Endothelial cell of umbilical vein (primary cell): ENCODE data around the gene RND1. TPM values are rescaled to one million over a fixed set of nuclear protein-coding genes. Genes with fewer than 3 reads are reported as not detected.

Experiments used
- BruUV-seq: library from RNA; stranded (reverse); fragments of 400-500 nt; replicated peaks from 2 replicates; lab custom pipeline; 2021; lab: Mats Ljungman, UMichigan
- CTCF ChIA-PET: fragments of 300-600, 350-600 bp; sonication (Branson Sonifier 250); formaldehyde crosslinking; loops from one replicate; lab custom pipeline; 2021; ENCODE audit warnings: antibody characterized with exemption, inconsistent platforms; lab: Charles Lee
- POLR2A ChIA-PET: fragments of 300-600, 350-600 bp; sonication (Branson Sonifier 250); formaldehyde crosslinking; loops from one replicate; lab custom pipeline; 2021; ENCODE audit warnings: antibody characterized with exemption, inconsistent platforms; lab: Charles Lee
- DNase-seq: peaks from one replicate; pipeline ENCODE4 v3.0.0-alpha.2; 2011; ENCODE audit warnings: low read depth, low spot score
- FAIRE-seq: peaks from 2 replicates; lab custom pipeline; 2011; peaks lifted over from hg19 to GRCh38; lab: Jason Lieb, UNC
- H2AFZ ChIP-seq: 2 replicates; pipeline ENCODE4 v1.6.0; 2012; ENCODE audit warnings: low read depth, low read length, control low read depth, inconsistent platforms
- H3K27ac ChIP-seq: 2 replicates; pipeline ENCODE4 v1.5.1; 2011; ENCODE audit warnings: low read depth, mild to moderate bottlenecking, control low read depth, low read length, moderate library complexity; ENCODE audit not compliant: insufficient read depth
- H3K27me3 ChIP-seq, 2 experiments: 2 replicates each; pipeline versions ENCODE4 v1.6.0 to v1.6.1; 2011; ENCODE audit warnings: low read length in 2 of 2, mixed read lengths in 1 of 2; ENCODE audit not compliant: control insufficient read depth in 2 of 2, insufficient read depth in 2 of 2
- H3K36me3 ChIP-seq, 2 experiments: 2 replicates in 1 of 2; 3 replicates in 1 of 2; pipeline ENCODE4 v1.5.1; 2011; ENCODE audit warnings: low read length in 2 of 2, mild to moderate bottlenecking in 1 of 2, moderate library complexity in 1 of 2; ENCODE audit not compliant: control insufficient read depth in 2 of 2, insufficient read depth in 2 of 2; ENCODE audit errors: extremely low read depth in 1 of 2
- H3K4me1 ChIP-seq: 3 replicates; pipeline ENCODE4 v1.5.1; 2011; ENCODE audit warnings: mild to moderate bottlenecking, low read length; ENCODE audit not compliant: control insufficient read depth, insufficient read depth; ENCODE audit errors: extremely low read depth
- H3K4me2 ChIP-seq: 2 replicates; pipeline ENCODE4 v1.6.1; 2011; ENCODE audit warnings: low read length, control low read depth, mixed read lengths; ENCODE audit not compliant: insufficient read depth
- H3K4me3 ChIP-seq, 3 experiments: fragments of 200-600 bp in 1 of 3; sonication (generic), shearing (Covaris generic) in 1 of 3; replicated peaks in 1 of 3; 2 replicates each; pipeline ENCODE4 v1.5.1; 2011 to 2016; ENCODE audit warnings: control low read depth in 3 of 3, low read length in 3 of 3, mild to moderate bottlenecking in 2 of 3, inconsistent platforms in 1 of 3, low read depth in 1 of 3, moderate library complexity in 1 of 3; ENCODE audit not compliant: insufficient read depth in 1 of 3
- H3K79me2 ChIP-seq: 2 replicates; pipeline ENCODE4 v1.6.0; 2012; ENCODE audit warnings: low read length, inconsistent platforms; ENCODE audit not compliant: control insufficient read depth, insufficient read depth
- H3K9ac ChIP-seq: replicated peaks from 2 replicates; pipeline ENCODE3; 2011; ENCODE audit warnings: low read length, control low read depth; ENCODE audit not compliant: insufficient read depth; ENCODE audit errors: extremely low read depth
- H3K9me1 ChIP-seq: replicated peaks from 3 replicates; pipeline ENCODE4 v1.6.0; 2011; ENCODE audit warnings: mild to moderate bottlenecking, low read length; ENCODE audit not compliant: control insufficient read depth, insufficient read depth; ENCODE audit errors: extremely low read depth
- H3K9me3 ChIP-seq: replicated peaks from 2 replicates; pipeline ENCODE4 v1.5.1; 2012; ENCODE audit warnings: low read length, inconsistent platforms; ENCODE audit not compliant: control insufficient read depth, insufficient read depth
- H4K20me1 ChIP-seq: replicated peaks from 2 replicates; pipeline ENCODE3; 2011; ENCODE audit warnings: mild to moderate bottlenecking, low read length; ENCODE audit not compliant: control insufficient read depth, insufficient read depth; ENCODE audit errors: extremely low read depth
- EZH2 ChIP-seq: IDR thresholded peaks from 2 replicates; pipeline ENCODE4 v1.6.1; 2012; ENCODE audit warnings: borderline replicate concordance, low read depth, mild to moderate bottlenecking, moderate library complexity, low read length, inconsistent platforms; ENCODE audit not compliant: severe bottlenecking
- GATA2 ChIP-seq: IDR thresholded peaks from 2 replicates; pipeline ENCODE4 v1.7.0; 2011; ENCODE audit warnings: low read depth, mild to moderate bottlenecking, moderate library complexity, mixed read lengths, low read length; ENCODE audit not compliant: insufficient read length, insufficient read depth
- JUN ChIP-seq: IDR thresholded peaks from 2 replicates; pipeline ENCODE4 v1.6.1; 2011; ENCODE audit warnings: borderline replicate concordance, low read depth; ENCODE audit not compliant: insufficient read length, insufficient read depth
- MYC ChIP-seq: IDR thresholded peaks from one replicate; pipeline ENCODE4 v1.6.1; 2011; ENCODE audit warnings: mild to moderate bottlenecking, low read depth, low read length
- POLR2A ChIP-seq: IDR thresholded peaks from 2 replicates; pipeline ENCODE4 v1.6.1; 2012; ENCODE audit warnings: low read depth, mild to moderate bottlenecking, control low read depth, low read length
- POLR2AphosphoS5 ChIP-seq: IDR thresholded peaks from 2 replicates; pipeline ENCODE4 v1.6.1; 2012; ENCODE audit warnings: low read depth, mild to moderate bottlenecking, control low read depth, low read length, moderate library complexity; ENCODE audit not compliant: insufficient read depth
- dilution Hi-C: fragments of 300-500 bp; cut with MboI; formaldehyde crosslinking; loops from one replicate; pipeline ENCODE4 v1.15.0; 2019; ENCODE audit warnings: low sequenced_read_pairs; ENCODE audit not compliant: extremely low pct_ligation_motif_present
- intact Hi-C: fragments of 100-400 bp; cut with micrococcal nuclease; formaldehyde crosslinking; loops from one replicate; pipeline ENCODE4 v1.10.0; 2022
- polyA plus RNA-seq, 4 experiments: library from polyadenylated mRNA; depleted of rRNA in 3 of 4; stranded (reverse) in 3 of 4; unstranded in 1 of 4; fragments of >200 nt; gene quantifications; 2 replicates each; pipeline versions ENCODE4 v1.2.1 to v1.2.3, GENCODE V29; 2011 to 2012; ENCODE audit warnings: missing spikeins in 1 of 4
- total RNA-seq: library from RNA; stranded (reverse); gene quantifications from 2 replicates; pipeline ENCODE4 v1.2.3, GENCODE V29; 2021
- TF ChIP-seq, protein P1 (sequence below), 2 donors: IDR thresholded peaks; 1 replicate in 1 of 2; 2 replicates in 1 of 2; pipeline ENCODE4 v1.5.1; 2011; ENCODE audit warnings: low read length in 2 of 2, mild to moderate bottlenecking in 2 of 2, moderate library complexity in 2 of 2, control low read depth in 1 of 2, inconsistent platforms in 1 of 2, low read depth in 1 of 2; ENCODE audit not compliant: insufficient read depth in 1 of 2; ENCODE audit errors: extremely low read depth in 1 of 2
- TF ChIP-seq, protein P2 (sequence below): IDR thresholded peaks from 2 replicates; pipeline ENCODE4 v1.6.1; 2011; ENCODE audit not compliant: insufficient read depth, insufficient read length

RND1 gene
- total and polyA plus RNA-seq, 2 donors (not counting 3 experiments of a cell fraction or from before 2014, with no cell fraction given): 4.0 to 9.9 TPM

DNA sequence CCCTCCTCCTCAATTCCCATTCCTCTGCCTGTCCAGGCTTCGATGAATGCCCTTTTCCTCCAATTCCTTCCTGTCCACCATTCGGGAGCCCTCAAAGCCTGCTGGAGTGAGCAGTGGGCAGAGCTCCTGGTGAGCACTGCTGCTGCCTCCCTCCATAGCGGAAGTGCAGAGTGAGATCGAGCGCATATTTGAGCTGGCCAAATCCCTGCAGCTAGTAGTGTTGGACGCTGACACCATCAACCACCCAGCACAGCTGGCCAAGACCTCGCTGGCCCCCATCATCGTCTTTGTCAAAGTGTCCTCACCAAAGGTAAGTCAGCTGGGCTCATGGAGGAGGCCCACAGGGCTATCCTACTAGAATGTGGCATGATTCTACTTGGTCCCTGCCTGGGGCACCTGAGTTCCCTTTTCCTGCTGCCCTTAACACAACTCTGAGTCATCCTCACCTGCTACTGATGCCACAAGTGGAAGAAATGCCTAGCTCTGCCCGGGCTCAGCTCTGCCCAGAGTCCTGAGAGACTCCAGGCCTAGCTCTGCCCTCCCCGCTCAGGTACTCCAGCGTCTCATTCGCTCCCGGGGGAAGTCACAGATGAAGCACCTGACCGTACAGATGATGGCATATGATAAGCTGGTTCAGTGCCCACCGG lies 39.3 kb downstream of the RND1 start:
- TF ChIP-seq EZH2: no peak
- TF ChIP-seq, protein P1, sequence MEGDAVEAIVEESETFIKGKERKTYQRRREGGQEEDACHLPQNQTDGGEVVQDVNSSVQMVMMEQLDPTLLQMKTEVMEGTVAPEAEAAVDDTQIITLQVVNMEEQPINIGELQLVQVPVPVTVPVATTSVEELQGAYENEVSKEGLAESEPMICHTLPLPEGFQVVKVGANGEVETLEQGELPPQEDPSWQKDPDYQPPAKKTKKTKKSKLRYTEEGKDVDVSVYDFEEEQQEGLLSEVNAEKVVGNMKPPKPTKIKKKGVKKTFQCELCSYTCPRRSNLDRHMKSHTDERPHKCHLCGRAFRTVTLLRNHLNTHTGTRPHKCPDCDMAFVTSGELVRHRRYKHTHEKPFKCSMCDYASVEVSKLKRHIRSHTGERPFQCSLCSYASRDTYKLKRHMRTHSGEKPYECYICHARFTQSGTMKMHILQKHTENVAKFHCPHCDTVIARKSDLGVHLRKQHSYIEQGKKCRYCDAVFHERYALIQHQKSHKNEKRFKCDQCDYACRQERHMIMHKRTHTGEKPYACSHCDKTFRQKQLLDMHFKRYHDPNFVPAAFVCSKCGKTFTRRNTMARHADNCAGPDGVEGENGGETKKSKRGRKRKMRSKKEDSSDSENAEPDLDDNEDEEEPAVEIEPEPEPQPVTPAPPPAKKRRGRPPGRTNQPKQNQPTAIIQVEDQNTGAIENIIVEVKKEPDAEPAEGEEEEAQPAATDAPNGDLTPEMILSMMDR (IDR thresholded peaks at IDR 0.05; ENCODE audit: extremely low read depth in 1 of 2, insufficient read depth in 1 of 2, low read depth in 1 of 2, low read length in 2 of 2): no peak
- no peak for TF ChIP-seq JUN
- no peak for TF ChIP-seq POLR2A
- TF ChIP-seq, protein P2, sequence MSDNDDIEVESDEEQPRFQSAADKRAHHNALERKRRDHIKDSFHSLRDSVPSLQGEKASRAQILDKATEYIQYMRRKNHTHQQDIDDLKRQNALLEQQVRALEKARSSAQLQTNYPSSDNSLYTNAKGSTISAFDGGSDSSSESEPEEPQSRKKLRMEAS: no peak
- FAIRE-seq (no peak), DNase-seq (no peak)
- BruUV-seq: no TSS peak
- Histone ChIP-seq H3K9me3 (no peaks in the 10 kb centered on the region), H3K9me1 (no peaks in the 10 kb centered on the region), H3K9ac (no peak overlapping the region), H3K27me3 (no peaks in the 10 kb centered on the region), H3K4me1 (no peaks in the 10 kb centered on the region), H3K4me3 (no peak overlapping the region), H3K79me2 (no peaks in the 10 kb centered on the region), H4K20me1 (no peaks in the 10 kb centered on the region), H3K27ac (no peak overlapping the region), H3K4me2 (no peak overlapping the region), H2AFZ (no peak overlapping the region), H3K36me3 (peaks cover 10 to 64% of the 10 kb centered on the region in 2 experiments)
- ChIA-PET POLR2A (no interaction called here), CTCF (interaction anchor here (1.1 to 1.7 kb wide), 2 partner anchors 11 kb away, joined by 3 to 7 read pairs; no protein-coding TSS in a partner anchor)
- dilution Hi-C loops (no loop called here), intact Hi-C loops (no loop called here)

DNA sequence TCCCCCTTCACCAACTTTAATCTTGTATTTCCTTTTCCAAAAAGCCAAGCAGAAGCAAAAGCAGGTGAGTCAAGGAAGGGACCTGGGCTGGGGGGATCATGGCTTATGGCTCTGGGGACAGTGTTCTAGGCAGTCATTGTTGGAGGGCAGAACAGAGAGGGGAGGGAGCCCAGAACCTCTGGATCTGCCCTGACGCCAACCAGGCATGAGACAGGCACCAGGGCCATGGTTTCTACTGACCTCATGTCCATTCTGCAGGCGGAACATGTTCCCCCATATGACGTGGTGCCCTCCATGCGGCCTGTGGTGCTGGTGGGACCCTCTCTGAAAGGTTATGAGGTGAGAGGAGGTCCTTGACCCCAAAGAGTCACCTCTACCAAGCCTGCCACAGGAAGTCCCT lies 40.8 kb downstream of the RND1 start:
- no peaks in the 10 kb centered on the region for H4K20me1 ChIP-seq
- CTCF ChIA-PET: no interaction called here
- H3K9ac ChIP-seq: no peak overlapping the region
- peaks cover 6 to 52% of the 10 kb centered on the region in 2 experiments for H3K36me3 ChIP-seq
- no peaks in the 10 kb centered on the region for H3K9me1 ChIP-seq
- dilution Hi-C loops (no loop called here), intact Hi-C loops (no loop called here)
- FAIRE-seq (no peak), DNase-seq (no peak)
- H3K9me3 ChIP-seq: no peaks in the 10 kb centered on the region
- no peaks in the 10 kb centered on the region for H3K79me2 ChIP-seq
- POLR2A ChIA-PET: no interaction called here
- no peak overlapping the region for H3K27ac ChIP-seq
- TF ChIP-seq JUN: no peak
- no peak for TF ChIP-seq POLR2A
- TF ChIP-seq EZH2: no peak
- TF ChIP-seq POLR2AphosphoS5: no peak
- TF ChIP-seq MYC: no peak
- no peak for TF ChIP-seq GATA2
- no peak overlapping the region for H3K4me3 ChIP-seq
- no peaks in the 10 kb centered on the region for H3K4me1 ChIP-seq
- H2AFZ ChIP-seq: no peak overlapping the region
- no peaks in the 10 kb centered on the region for H3K27me3 ChIP-seq
- no peak overlapping the region for H3K4me2 ChIP-seq
- BruUV-seq: no TSS peak
